ENCODE results near the gene PTGER1. TPM values are rescaled to one million over a fixed set of nuclear protein-coding genes. Genes with fewer than 3 reads are reported as not detected.
"Not testable (repeated sequence)": the region's sequence is repeated elsewhere in the genome, so short reads cannot be mapped to it uniquely, and the experiment has no call there.

PTGER1 gene
- total RNA-seq, 1 donor from 2014 or later: not detected

GRCh38 chr19:14467391-14467790, 7.8 kb downstream of the PTGER1 start:
- POLR2A ChIA-PET: interaction anchor here (0.6 kb wide), 3 partner anchors 76 to 946 kb away, joined by 3 to 16 read pairs (median 3); no protein-coding TSS in a partner anchor
- intact Hi-C loops (cut with micrococcal nuclease): no loop called here
- Mint-ChIP-seq H3K4me3 (no peak overlapping the region), H3K9me3 (no peaks in the 10 kb centered on the region), H3K27ac (no peak overlapping the region), H3K4me1 (peaks cover 6% of the 10 kb centered on the region), H3K27me3 (no peaks in the 10 kb centered on the region), H3K36me3 (ENCODE audit: low read depth) (peaks cover 77% of the 10 kb centered on the region)
- DNase-seq: no peak
- no peak for TF ChIP-seq CTCF (IDR thresholded peaks at IDR 0.05)
- CTCF ChIA-PET: no interaction called here
- ATAC-seq (ENCODE audit: low read depth): no peak

GRCh38 chr19:14463747-14464146, 11.4 kb downstream of the PTGER1 start:
- Mint-ChIP-seq H3K4me1 (no peaks in the 10 kb centered on the region), H3K4me3 (no peak overlapping the region), H3K27ac (no peak overlapping the region), H3K27me3 (no peaks in the 10 kb centered on the region), H3K9me3 (no peaks in the 10 kb centered on the region), H3K36me3 (ENCODE audit: low read depth) (peaks cover 84% of the 10 kb centered on the region)
- no peak for DNase-seq
- POLR2A ChIA-PET: no interaction called here
- TF ChIP-seq CTCF (IDR thresholded peaks at IDR 0.05): no peak
- intact Hi-C loops (cut with micrococcal nuclease): no loop called here
- no peak for ATAC-seq (ENCODE audit: low read depth)
- CTCF ChIA-PET: no interaction called here

GRCh38 chr19:14462401-14462800, 12.8 kb downstream of the PTGER1 start:
- H3K27ac Mint-ChIP-seq; DNase-seq; CTCF ChIA-PET; intact Hi-C loops (cut with micrococcal nuclease); H3K9me3 Mint-ChIP-seq; H3K4me3 Mint-ChIP-seq; H3K27me3 Mint-ChIP-seq; H3K4me1 Mint-ChIP-seq; ATAC-seq (ENCODE audit: low read depth); POLR2A ChIA-PET: not testable (repeated sequence)
- H3K36me3 Mint-ChIP-seq (ENCODE audit: low read depth): peaks cover 84% of the 10 kb centered on the region

- Mint-ChIP-seq H3K36me3 (ENCODE audit: low read depth) (peaks cover 82% of the 10 kb centered on the region), H3K27ac (no peak overlapping the region), H3K9me3 (no peaks in the 10 kb centered on the region), H3K27me3 (no peaks in the 10 kb centered on the region), H3K4me1 (no peaks in the 10 kb centered on the region), H3K4me3 (no peak overlapping the region)
- TF ChIP-seq CTCF (IDR thresholded peaks at IDR 0.05): no peak
- CTCF ChIA-PET: no interaction called here
- no peak for ATAC-seq (ENCODE audit: low read depth)
- intact Hi-C loops (cut with micrococcal nuclease): no loop called here
- no peak for DNase-seq
- POLR2A ChIA-PET: no interaction called here
These were observed 14.2 kb downstream of the PTGER1 start for GRCh38 chr19:14460935-14461334.

GRCh38 chr19:14459703-14460102, 15.5 kb downstream of the PTGER1 start:
- Mint-ChIP-seq H3K27ac (no peak overlapping the region), H3K9me3 (no peaks in the 10 kb centered on the region), H3K36me3 (ENCODE audit: low read depth) (peaks cover 84% of the 10 kb centered on the region), H3K4me3 (no peak overlapping the region), H3K4me1 (no peaks in the 10 kb centered on the region), H3K27me3 (no peaks in the 10 kb centered on the region)
- ChIA-PET POLR2A (no interaction called here), CTCF (no interaction called here)
- intact Hi-C loops (cut with micrococcal nuclease): no loop called here
- DNase-seq (no peak), ATAC-seq (ENCODE audit: low read depth) (no peak)
- no peak for TF ChIP-seq CTCF (IDR thresholded peaks at IDR 0.05)

GRCh38 chr19:14452303-14452702, 22.9 kb downstream of the PTGER1 start:
- intact Hi-C loops (cut with micrococcal nuclease); H3K27ac Mint-ChIP-seq; H3K4me1 Mint-ChIP-seq: not testable (repeated sequence)

More at GRCh38 chr19:14452303-14452702, 22.9 kb downstream of the PTGER1 start:
- DNase-seq; CTCF ChIA-PET; H3K4me3 Mint-ChIP-seq; POLR2A ChIA-PET; ATAC-seq (ENCODE audit: low read depth); H3K27me3 Mint-ChIP-seq; H3K9me3 Mint-ChIP-seq: not testable (repeated sequence)
- peaks cover 76% of the 10 kb centered on the region for H3K36me3 Mint-ChIP-seq (ENCODE audit: low read depth)
